CD4-positive, alpha-beta T cell treated with Interleukin-17A for 4 hours (primary cell): ENCODE measurements around the gene GAB2.
"Not testable (repeated sequence)": the region's sequence is repeated elsewhere in the genome, so short reads cannot be mapped to it uniquely, and the experiment has no call there.

Source experiments
- DNase-seq: peaks from one replicate; pipeline ENCODE4 v3.0.0-alpha.2; 2020; ENCODE audit warnings: mixed read lengths

GAB2 gene

DNA sequence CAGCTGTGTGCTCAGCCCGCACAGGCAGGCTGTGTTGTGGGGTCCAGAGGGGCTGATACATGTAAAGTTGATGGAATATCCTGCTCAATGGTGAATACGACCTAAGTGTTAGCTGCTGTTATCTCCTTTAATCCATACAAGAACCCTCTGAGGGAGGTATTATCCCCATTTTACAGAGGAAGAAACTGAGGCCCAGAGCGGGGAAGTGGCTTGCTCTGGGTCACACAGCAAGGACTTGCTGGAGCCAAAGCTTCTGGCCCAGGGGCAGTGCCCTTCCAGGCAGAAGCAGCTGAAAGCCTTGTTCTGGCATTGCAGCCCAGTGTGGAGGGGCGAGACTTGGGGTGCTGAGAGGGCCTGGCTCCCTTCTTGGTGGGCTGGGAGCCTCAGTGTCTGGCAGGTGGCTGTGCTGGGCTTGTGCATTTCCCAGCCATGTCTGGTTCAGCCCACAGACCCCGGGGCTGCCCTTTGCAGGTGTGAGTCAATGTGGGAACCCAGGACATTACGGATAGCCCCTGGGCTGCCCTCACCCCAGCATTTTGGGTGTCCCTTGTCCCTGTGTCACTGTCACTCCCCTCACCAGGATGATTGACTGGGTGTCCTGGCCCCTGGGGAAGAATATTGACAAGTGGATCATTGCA lies 218.5 kb downstream of the GAB2 start:
- no peak for DNase-seq

DNA sequence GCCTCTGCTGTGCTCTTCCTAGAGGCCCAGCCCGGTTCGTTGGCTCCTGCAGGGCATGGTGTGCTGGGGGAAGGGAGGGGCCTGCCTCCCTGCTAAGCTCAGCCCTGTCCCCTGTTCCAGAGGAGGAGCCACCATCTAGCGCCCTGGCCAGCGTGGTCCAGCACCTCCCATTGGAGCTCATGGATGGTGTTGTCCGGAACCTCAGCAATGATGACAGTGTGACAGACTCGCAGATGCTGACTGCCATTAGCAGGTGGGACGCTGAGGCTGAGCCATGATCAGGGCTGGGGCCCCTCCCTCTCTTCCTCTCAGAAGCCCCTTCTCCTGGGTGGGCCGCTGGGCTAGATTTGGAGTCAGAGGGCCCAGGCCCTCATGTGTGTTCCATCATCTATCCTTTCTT lies 219.8 kb downstream of the GAB2 start:
- no peak for DNase-seq

- no peak for DNase-seq
These were observed 220.9 kb downstream of the GAB2 start for GRCh38 chr11:78196661-78197091.

GRCh38 chr11:78195917-78196560 lies 221.6 kb downstream of the GAB2 start:
- no peak for DNase-seq

- peak; percentile 39 for DNase-seq
These were observed 223.1 kb downstream of the GAB2 start for GRCh38 chr11:78194490-78194889.

- no peak for DNase-seq
These were observed 223.8 kb downstream of the GAB2 start for GRCh38 chr11:78193806-78194205.

DNA sequence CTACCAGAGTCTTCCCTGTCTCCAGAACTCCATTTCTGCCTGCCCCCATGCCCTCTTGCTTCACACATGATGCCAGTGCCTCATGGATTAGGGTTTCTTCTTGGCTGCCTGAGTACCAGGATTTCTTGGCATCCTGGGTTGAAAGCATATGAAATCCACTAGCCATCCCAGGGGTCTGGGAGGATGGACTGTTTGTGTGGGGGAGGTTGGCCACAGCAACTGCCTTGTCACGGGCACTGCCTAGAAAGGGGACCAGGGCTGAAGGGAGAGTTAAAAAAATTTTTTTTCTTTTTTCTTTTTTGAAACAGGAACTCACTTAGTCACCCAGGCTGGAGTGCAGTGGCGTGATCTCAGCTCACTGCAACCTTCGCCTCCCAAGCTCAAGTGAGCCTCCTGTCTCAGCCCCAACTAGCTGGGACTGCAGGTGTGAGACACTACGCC lies 224.7 kb downstream of the GAB2 start:
- DNase-seq: peak; percentile 60

DNA sequence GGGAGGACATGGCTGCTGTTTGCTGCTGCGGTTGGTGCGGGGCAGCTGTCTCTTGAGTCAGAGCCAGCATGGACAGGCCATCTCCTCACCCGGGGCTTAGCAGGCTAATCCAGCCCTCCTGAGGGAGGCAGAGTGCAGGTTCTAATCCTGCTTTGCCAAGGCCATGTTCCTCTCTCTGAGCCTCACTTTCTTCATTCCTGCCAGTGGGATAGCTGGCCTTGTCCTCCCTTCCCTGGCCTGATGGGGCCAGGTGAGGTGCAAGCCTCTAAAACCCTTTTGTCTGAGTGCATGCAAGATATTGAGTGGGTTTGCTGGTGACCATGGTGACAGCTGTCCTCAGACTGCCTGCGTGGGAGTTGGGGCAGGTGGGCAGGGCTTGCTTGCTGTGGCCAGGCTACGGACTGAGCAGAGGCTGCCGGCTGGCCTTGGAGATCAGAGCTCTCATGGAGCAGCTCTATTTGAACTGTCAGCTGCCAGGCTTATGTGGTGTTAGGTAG lies 225.3 kb downstream of the GAB2 start:
- DNase-seq: no peak

DNA sequence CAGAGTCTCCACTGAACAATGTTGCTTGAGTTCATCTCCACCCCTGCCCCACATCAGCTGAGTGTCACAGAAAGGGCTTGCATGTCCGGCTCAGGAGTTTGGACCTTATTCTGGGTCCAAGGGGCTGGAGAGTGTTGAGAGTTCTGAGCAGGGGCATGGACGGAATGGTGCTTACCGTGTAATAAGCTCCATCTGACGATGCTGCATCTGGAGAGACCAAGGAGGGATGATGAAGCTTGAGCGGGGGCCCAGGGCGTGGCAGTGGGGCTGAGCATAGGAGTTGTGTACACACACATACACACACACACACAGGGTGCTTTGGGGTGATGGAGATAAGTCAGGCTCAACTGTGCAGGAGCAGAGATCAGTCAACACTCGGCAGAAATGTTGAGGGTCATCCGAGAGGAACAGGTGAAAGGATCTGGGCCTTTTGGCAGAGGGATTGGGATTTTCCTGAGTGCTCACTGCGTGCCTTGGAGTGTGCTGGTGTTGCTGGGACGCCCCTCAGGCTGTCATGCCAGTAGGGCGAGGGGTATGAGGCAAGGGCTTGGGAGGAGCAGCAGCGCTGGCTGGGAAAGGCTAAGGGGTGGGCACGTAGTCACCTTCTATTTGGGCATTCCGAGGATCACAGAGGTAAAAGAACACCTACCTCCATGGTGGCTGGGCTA lies 226.6 kb downstream of the GAB2 start:
- DNase-seq: peak; percentile 2

DNA sequence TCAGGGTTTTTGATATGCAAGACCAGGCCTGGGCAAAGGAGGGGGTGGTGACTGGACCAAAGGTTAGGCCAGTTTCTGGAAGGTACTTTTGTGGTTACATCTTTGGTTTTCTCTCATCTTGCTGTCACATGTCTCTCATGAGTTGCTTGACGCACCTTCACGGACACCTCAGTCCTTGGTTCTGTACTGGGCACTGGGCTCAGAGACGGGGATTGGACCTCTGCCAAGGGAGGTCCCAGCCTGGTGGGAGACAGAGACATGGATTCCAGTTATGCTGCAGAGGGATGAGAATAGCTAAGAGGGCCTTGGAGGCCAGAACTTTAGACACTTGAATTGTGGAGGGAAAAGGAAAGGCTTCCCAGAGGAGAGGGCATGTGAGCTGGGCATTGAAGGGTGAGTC lies 227.2 kb downstream of the GAB2 start:
- DNase-seq: no peak

DNA sequence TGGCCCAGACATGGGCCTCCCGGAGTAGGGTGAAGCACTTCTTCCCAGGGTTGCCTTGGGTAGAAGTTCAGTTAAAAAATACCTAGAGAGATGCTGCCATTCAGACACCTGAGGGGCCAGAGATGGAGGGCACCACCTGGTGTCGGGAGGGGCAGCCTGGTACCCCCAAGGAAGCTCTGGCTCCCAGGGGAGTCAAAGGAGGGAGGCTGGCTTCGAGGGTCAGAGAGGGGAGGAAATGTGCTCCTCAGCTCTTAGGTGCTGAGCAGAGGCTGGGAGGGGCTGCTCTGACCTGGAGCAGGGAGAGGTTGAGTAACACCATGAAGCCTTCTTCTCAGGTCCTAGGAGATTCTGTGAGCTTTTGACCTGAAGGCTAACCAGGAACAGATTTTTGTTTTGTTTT lies 227.8 kb downstream of the GAB2 start:
- no peak for DNase-seq

- no peak for DNase-seq
These were observed 228.4 kb downstream of the GAB2 start for GRCh38 chr11:78189174-78189724.

- DNase-seq: peak; percentile 94
These were observed 229.1 kb downstream of the GAB2 start, which contains the start of the genes KCTD21 and USP35 for GRCh38 chr11:78188286-78189173. Gene KCTD21 (minus strand): TSS chr11:78188626. CDS start chr11:78174554, 14,072 bp downstream. Gene USP35 (plus strand): TSS chr11:78188919. CDS start chr11:78196246, 7,327 bp downstream.

- no peak for DNase-seq
These were observed 230.0 kb downstream of the GAB2 start for GRCh38 chr11:78187366-78188285.

DNA sequence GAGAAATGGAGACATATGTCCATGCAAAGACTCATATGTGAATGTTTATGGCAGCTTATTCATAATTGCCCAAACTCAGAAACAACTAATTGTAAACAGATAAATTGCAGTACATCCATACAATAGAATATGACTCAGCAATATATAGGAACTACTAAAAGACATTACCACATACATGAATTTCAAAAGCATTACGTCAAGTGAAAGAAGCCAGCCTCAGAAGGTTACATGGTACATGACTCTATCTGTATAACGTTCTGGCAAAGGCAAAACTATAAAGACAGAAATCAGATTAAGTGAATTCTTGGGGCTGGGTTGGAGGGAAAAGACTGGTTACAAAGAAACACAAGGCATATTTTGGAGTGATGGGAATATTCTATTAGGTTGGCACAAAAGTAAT lies 236.4 kb downstream of the GAB2 start:
- no peak for DNase-seq

DNA sequence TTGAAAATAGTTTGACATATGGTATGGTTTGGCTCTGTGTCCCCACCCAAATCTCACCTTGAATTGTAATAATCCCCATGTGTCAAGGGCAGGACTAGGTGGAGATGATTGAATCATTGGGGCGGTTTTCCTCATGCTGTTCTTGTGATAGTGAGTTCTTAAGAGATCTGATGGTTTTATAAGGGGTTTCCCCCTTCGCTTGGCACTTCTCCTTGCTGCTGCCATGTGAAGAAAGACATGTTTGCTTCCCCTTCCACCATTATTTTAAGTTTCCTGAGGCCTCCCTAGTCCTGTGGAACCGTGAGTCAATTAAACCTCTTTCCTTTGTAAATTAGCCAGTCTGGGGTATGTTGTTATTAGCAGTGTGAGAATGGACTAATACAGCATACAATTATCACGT lies 236.9 kb downstream of the GAB2 start:
- DNase-seq: no peak

- no peak for DNase-seq
These were observed 238.1 kb downstream of the GAB2 start for GRCh38 chr11:78179459-78180071.

- no peak for DNase-seq
These were observed 240.4 kb downstream of the GAB2 start for GRCh38 chr11:78177216-78177615.

- DNase-seq: no peak
These were observed 240.9 kb downstream of the GAB2 start for GRCh38 chr11:78176605-78177141.

GRCh38 chr11:78175862-78176261 lies 241.8 kb downstream of the GAB2 start:
- not testable (repeated sequence) for DNase-seq
